ENCODE data around the gene MALT1.
"Not testable (repeated sequence)": the region's sequence is repeated elsewhere in the genome, so short reads cannot be mapped to it uniquely, and the experiment has no call there.

Gene MALT1

DNA sequence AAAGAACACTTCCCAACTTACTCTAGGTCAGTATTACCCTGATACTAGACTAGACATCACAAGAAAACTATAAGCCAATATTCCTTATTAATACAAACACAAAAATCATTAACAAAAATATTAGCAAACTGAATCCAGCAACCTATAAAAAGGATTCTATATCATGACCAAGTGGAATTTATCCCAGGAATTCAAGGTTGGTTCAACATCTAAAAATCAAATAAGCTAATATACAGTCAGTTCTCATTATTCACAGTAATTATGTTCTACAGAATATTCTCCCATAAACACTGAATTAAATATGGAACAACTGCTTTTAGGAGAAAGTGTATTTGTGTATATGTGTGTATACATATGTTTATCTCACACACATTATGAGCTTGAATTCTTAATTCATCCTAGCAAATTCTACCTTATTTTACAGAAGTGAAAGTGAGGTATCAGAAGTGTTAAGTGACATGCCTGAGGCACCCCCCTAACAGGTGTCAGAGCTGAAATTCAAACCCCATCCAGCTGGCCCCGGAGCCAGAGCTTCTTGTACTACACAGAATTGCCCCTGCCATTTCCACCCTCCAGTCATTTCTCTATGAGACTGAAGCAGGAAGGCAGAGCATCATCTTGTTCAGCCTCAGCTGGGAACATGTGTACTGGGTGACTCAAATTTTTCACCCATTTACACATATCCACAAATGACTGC is 77.8 kb downstream of the MALT1 start:
- no peak for FAIRE-seq

DNA sequence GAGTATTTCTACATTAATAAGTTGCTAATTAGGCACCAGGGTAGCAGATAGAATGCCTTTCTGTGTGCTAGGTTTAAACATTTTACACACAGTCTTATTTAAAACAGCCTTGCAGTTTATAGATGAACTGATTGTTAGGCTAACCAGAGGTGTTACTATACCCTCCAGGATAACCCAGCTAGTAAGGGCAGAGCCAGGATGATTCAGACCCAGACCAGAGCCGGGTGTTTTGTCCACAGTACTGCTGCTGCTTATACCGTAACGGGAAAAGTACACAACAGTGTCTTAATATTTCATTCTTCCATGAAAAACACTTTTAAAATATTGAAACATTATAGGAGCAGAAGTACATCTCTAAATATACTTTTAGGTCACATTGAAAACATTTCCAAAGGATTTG is 82.7 kb downstream of the MALT1 start:
- no peak for FAIRE-seq

DNA sequence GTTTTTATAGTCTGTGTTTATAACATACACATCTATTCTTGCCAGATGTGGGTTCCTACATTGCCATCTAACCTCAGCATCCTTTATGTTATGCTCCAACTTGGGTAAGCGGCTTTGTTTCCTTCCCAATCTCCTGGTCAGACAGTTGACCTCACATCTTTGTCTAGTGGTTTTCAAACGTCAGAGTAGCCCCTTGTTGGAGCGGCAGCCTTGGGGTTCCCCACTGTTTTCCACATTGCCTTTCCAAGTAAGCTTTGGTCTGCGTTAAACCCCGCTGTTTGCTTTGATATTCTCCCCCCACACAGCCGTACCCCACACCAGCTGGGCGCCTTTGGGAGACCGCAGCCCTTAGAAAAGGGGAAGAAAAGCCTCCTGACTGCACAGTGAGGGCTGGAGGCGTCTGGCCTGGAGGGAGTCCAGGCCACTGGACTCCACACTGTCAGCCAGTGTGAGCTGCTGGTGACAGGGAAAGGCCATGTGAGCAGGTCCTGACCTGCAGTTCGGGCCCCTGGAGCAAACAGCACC is 83.3 kb downstream of the MALT1 start:
- FAIRE-seq = no peak

DNA sequence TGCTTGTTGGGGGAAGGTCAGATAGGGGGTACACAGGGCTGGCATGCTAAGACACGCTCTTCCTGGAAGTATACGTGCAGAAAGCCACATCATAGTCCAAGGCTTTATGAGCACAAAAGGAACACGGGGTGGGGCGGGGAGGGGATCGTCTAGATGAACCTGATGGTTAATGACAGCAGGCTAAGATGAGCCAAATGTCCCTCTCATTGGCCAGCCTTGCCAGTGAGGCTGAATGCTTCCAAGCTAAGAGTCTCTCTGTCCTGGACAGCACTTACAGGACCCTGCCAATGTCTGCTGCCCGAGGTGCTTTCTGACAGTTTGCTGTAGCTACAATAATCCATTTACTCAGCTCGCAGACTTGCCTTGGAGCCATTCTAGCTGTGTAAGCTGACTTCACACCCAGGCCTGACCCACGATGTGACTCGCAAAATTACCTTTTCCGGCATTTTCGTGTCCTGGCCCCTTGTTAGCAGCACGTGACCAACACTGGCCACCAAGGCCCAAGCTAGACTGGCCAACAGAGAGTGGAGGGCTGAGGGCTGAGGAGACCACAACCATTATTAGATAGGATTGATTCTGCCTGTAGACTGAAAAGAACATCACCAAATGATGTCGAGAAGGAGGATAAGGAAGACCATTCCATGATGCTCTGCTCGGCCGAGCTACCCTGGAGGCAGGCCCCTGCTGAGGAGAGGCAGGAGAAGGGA is 84.2 kb downstream of the MALT1 start:
- no peak for FAIRE-seq

DNA sequence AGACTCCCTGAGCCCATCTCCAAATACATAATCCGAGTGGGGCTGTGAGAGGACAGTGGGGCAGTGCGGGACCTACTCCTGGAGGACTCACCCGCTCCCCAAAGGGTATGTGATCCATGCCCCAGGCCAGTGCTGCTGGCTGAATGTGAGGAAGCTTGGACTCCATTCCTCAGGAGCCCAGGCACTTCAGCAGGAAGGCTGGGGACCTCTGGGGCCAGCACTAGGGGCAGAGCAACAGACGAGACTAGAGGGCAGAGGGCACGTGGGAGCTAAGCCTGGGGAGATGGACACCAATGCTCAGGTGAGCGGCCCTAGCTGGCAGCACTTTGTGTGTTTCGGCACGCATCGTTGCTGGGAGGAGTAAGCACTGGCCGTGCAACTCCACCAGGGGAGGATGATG is 84.9 kb downstream of the MALT1 start:
- no peak for FAIRE-seq

- FAIRE-seq = no peak
Measured at GRCh38 chr18:58756596-58757240, 85.5 kb downstream of the MALT1 start.

- FAIRE-seq = not testable (repeated sequence)
Measured at GRCh38 chr18:58757351-58757750, 86.1 kb downstream of the MALT1 start.

DNA sequence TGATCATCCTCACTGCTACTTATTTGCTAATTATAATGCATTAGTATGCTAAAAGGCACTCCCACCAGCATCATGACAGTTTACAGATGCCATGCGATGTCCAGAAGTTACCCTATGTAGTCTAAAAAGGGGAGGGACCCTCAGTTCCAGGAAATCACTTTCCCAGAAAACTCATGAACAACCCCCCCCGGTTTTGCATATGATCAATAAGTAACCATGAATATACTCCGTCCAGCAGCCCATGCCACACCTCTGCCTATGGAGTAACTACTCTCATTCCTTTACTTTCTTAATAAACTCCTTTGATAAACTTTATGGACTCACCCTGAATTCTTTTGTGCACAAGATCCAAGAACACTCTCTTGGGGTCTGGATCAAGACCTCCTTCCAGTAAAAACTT is 86.8 kb downstream of the MALT1 start:
- no peak for FAIRE-seq

DNA sequence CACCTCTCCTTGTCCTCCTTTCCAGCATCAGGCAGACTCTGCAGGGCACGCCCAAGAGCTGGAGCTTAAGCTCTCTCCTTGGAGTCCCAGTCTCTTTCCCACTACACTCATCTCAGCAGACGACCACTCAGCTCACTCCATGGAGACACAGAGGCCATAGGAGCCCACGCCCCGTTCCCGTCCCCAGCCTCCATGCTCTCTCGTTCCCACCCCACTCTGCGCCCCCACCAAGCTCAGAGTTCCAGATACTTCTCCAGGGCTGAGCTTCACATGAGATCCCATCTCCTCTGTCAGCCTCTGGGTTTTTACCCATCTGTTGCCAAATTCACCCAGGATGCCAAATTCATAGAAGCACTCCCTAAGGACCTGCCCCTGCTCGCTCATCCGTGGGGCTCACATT is 87.3 kb downstream of the MALT1 start:
- FAIRE-seq = no peak

DNA sequence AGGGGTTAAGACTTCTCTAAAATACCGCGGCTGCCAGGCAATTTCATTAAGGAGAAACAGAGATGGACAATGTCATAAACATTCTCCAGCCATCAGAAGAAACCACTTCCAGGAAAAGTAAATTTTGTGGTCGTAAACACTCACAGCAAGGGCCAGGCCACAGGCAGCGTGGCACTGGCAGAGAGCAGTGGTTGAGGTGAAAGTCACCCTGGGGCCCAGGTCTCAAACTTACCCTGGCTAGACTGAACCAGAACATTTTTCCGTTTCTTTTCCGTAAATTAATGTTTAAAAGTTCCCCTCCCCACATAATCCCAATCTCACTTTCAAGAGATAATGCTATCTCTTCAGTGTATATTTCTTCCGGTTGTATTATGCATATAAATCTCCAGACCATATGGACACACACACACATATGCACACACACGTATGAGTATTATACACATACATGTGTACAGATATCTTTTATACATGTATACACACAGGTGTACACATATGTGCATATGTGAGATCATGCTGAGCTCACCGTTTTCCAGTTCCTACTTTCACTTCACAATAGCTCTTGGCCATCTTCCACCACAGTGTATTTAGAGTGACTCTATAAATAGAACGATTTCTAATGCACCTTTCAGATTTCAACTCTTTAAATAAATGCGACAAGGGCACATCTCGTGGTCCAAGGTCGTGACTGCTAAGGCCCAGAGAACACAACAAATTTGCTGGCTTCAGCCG is 90.1 kb downstream of the MALT1 start:
- FAIRE-seq = no peak

DNA sequence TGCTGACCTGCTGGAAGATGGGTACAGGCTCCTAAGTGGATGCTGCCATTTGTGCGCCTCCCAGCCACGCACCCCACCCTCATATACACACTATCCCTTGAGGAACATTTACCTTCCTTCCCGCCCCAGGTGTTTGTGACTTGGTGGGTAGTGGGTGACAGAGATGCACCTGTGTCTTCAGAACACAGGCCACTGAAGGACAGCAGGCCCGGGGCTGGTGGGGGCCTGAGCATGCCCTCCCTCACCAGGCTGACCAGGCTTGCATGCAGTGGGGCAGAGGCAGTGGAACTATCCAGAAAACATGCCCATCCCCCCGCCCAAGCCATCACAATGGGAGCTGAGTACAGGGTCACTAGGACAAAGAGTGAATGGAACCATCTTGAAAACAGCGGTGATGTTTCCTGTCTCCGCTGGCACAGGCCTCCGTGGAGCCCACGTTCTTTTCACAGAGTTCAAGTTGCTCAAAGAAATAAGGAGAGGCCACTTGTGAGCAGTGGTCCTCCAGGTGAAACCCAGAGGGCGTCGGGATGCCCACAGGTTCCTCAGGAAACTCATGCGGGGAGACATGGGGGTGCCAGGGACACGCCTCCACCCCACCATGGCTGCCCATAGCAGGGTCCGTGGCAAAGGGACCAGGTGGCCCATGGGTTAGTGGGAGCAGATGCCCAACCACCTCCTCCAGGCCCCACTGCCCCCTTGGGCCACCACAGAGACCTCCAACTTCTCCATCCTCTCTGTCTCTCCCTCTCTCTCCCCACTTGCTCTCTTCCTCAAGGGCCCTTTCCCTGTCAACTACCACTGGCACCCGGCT is 90.9 kb downstream of the MALT1 start:
- FAIRE-seq = no peak

DNA sequence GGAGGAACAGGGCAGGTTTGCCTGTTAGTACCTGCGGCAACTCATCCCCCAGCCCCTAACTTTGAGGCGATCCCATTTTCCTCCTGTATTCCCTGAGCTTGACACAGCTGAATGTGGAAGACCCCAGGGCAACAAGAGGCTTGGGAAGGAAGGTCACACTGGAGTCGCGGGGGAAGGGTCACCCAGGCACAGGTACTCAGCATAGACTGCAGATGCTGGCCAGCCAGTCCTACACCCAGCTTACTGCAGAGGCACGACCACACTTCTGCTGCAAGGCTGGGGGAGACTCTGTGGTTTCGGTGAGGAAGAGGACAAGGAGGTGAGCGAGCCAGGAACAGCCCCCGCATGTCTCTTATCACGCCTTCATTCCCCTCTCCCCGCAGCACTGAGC is 91.5 kb downstream of the MALT1 start:
- no peak for FAIRE-seq

- FAIRE-seq = no peak
Measured at GRCh38 chr18:58766164-58766563, 94.9 kb downstream of the MALT1 start.

DNA sequence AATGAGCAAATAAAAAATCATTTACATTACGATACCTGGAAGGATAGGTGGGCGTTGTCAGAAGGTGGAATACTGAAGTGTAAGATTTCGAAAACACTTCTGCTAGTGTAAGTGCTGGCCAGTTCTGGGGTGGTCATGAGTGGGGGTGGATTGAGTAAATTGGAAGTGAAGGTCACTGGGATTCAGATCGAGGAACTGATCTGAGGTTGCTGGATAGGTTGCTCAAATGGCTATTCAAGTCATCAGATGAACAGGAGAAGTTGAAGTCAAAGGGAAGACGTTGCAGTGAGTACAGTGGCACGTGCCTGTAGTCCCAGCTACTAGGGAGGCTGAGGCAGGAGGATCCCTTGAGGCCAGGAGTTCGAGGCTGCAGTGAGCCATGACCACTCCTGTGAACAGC is 95.7 kb downstream of the MALT1 start:
- FAIRE-seq = no peak

DNA sequence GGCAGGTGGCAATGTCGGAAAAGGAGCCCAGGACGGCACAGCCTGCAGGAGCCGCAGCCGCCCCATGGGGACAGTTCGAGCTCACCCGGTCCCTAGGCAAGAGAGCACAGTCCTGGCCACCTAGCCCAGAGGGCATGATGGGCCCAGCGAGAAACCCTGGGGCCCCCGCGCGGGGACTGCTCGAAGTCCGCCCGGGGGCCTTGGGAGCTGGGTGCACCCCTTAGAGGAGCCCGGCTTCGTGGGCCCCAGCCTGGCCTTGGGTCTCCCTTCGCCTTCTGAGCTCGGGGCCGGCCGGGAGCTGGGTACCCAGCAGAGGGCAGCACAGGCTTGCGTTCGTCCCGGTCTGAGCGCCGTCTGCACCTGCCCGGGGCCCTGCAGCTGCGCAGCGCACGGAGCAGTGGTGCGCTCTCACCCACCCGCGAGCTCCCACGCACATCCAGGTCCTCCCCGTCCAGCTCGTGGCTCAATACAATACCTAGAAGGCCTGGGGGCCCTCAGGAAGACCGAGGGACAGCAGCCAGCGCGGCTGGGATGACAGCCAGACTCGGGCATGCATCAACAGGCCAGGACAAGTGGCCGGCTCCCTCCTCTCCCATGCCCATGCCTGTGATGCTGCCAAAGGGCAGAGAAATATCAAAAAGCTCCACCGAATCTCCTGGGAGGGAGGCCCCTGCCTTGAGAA is 97.2 kb downstream of the MALT1 start:
- no peak for FAIRE-seq

GRCh38 chr18:58769321-58769720 is 98.1 kb downstream of the MALT1 start:
- no peak for FAIRE-seq

- no peak for FAIRE-seq
Measured at GRCh38 chr18:58770601-58771000, 99.3 kb downstream of the MALT1 start.

- no peak for FAIRE-seq
Measured at GRCh38 chr18:58772161-58772560, 100.9 kb downstream of the MALT1 start.

DNA sequence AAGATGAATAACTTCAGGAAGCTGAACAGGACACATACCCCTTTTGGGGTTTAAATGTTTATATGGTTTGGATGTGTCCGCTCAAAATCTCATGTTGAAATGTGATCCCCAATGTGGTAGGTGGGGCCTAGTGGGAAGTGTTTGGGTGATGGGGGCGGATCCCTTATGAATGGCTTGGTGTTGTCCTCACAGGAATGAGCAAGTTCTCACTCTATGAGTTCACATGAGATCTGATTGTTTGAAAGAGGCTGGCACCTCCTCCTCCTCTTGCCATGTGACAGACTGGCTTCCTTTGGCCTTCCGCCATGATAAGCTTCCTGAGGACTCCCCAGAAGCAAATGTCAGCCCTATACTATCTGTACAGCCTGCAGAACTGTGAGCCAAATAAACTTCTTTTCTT is 104.8 kb downstream of the MALT1 start:
- FAIRE-seq = no peak

DNA sequence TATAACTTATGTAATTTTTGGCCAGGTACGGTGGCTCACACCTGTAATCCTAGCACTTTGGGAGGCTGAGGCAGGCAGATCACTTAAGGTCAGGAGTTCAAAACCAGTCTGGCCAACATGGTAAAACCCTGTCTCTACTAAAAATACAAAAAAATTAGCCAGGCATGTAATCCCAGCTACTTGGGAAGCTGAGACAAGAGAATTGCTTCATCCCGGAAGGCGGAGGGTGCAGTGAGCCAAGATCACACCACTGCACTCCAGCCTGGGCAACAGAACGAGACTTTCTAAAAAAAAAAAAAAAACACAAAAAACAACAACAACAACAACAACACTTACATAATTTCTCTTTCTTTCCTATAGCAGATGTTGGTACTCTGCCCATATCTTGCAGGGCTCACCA is 105.3 kb downstream of the MALT1 start:
- FAIRE-seq = not testable (repeated sequence)

DNA sequence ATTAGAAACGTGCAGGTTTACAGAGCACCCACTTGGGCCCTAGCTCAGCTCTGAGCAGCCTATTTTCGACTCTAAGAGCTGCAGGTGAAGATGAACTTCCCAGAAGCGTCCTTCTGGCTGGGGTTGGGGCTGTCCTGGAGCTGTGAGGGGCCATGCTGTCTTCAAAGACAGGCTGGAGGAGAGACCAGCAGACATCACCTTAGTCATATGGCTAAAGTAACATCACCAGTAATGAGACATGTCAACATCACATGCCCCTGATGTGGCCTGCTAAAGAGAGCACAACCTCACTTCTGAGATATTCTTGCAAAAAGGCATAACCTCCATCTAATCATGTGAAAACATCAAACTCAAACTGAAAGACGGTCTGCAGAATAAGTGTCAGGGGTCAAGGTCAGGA is 106.2 kb downstream of the MALT1 start:
- no peak for FAIRE-seq

DNA sequence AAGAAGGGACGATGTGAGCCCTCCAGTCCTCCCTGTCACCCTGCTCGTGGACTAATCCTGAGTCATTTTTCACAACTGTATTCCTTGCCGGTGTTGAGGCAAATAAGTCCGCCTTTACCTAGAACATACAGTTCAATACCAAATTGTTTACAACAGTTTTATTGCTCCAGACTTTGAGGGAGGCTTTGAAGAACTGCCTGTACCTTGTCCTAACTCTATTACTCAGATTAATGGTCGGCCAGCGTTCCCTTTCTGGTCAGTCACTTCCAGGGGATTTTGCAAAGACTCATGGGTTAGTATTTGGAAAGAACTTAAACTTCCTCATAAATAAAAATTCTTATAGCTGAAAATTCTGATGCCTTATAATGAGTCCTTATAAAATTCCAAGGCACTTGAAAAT is 108.3 kb downstream of the MALT1 start:
- FAIRE-seq = no peak

Data from A204.1 (cell line).